ENCODE data around the gene MATCAP1. TPM values are rescaled to one million over a fixed set of nuclear protein-coding genes. Genes with fewer than 3 reads are reported as not detected.

The MATCAP1 gene
- total and polyA plus RNA-seq, 2 donors (not counting 1 experiment from before 2014, with no cell fraction given) = 6.2 to 8.9 TPM

DNA sequence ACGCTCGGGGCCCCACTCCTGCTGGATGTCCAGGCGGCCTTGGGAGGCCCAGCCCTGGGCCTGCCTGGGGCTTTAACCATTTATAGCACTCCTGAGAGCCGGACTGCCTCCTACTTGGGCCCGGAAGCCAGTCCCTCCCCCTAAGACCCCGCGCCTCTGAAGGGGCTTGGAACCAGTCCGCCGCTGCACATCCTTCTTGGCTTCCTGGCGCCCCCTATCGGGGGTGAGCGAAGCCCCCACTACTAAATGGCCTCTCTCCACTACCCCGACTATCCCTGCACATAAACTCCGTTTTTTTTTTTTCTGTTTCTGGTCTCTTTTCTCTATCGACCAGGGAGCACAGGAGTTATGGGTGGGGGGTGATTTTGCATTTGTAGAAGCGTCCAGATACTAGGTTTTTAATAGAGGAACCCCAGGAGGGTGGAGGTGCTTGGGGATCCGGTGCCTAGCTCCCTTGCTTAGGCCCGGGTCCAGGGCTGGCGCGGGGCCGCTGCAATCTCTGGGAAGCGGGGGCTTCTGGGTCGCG lies 14.1 kb downstream of the MATCAP1 start:
- Histone ChIP-seq H3K4me2 (replicated peaks; ENCODE audit: low read depth, low read length, poor library complexity, severe bottlenecking) (peak overlapping the region; percentile 75), H3K79me2 (ENCODE audit: control insufficient read depth, insufficient read depth, low read length) (no peaks in the 10 kb centered on the region), H3K9me3 (ENCODE audit: control extremely low read depth in 1 of 3, control insufficient read depth in 2 of 3, insufficient read depth in 1 of 3, low read length in 2 of 3) (peaks cover 0 to 38% (median 0%) of the 10 kb centered on the region in 3 donors), H2AFZ (ENCODE audit: insufficient read depth, low read depth, low read length, poor library complexity, severe bottlenecking) (peak overlapping the region; percentile 33), H3K4me1 (ENCODE audit: control insufficient read depth in 2 of 2, insufficient read depth in 2 of 2, low read length in 2 of 2) (peaks cover 46 to 54% of the 10 kb centered on the region in 2 donors), H3K27me3 (replicated peaks in 1 of 4; ENCODE audit: control extremely low read depth in 1 of 4, control insufficient read depth in 3 of 4, insufficient read depth in 4 of 4, low read length in 3 of 4) (peaks cover 0 to 98% (median 69%) of the 10 kb centered on the region in 4 experiments), H3K36me3 (replicated peaks in 1 of 2; ENCODE audit: control extremely low read depth in 1 of 2, control insufficient read depth in 1 of 2, extremely low read depth in 1 of 2, insufficient read depth in 2 of 2, low read length in 1 of 2) (no peaks in the 10 kb centered on the region), H3K9ac (ENCODE audit: low read length) (peak overlapping the region; percentile 48), H4K20me1 (ENCODE audit: control insufficient read depth, insufficient read depth, low read length, poor library complexity, severe bottlenecking) (peaks cover 6% of the 10 kb centered on the region), H3K27ac (ENCODE audit: low read length in 2 of 2) (no peak overlapping the region), H3K4me3 (ENCODE audit: control extremely low read depth in 1 of 5, extremely low read depth in 1 of 5, insufficient read depth in 1 of 5, low read depth in 2 of 5, low read length in 4 of 5) (peak overlapping the region in 2 of 5 experiments; percentile 23 to 33)
- Mint-ChIP-seq H3K27ac (no peak overlapping the region), H3K4me1 (peaks cover 39% of the 10 kb centered on the region), H3K4me3 (peak overlapping the region; percentile 54), H3K9me3 (ENCODE audit: insufficient read depth) (no peaks in the 10 kb centered on the region), H3K27me3 (peaks cover 65% of the 10 kb centered on the region)
- 11% methylated on average over 20 of the region's 24 CpGs for WGBS (ENCODE audit: insufficient coverage)
- POLR2A ChIA-PET = no interaction called here
- DNase-seq (peak; percentile 48), ATAC-seq (ENCODE audit: low read depth) (no peak)
- TF ChIP-seq, protein P1, sequence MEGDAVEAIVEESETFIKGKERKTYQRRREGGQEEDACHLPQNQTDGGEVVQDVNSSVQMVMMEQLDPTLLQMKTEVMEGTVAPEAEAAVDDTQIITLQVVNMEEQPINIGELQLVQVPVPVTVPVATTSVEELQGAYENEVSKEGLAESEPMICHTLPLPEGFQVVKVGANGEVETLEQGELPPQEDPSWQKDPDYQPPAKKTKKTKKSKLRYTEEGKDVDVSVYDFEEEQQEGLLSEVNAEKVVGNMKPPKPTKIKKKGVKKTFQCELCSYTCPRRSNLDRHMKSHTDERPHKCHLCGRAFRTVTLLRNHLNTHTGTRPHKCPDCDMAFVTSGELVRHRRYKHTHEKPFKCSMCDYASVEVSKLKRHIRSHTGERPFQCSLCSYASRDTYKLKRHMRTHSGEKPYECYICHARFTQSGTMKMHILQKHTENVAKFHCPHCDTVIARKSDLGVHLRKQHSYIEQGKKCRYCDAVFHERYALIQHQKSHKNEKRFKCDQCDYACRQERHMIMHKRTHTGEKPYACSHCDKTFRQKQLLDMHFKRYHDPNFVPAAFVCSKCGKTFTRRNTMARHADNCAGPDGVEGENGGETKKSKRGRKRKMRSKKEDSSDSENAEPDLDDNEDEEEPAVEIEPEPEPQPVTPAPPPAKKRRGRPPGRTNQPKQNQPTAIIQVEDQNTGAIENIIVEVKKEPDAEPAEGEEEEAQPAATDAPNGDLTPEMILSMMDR (IDR thresholded peaks at IDR 0.05) = peak; percentile 49
- no peak for TF ChIP-seq EZH2 (IDR thresholded peaks at IDR 0.05; ENCODE audit: borderline replicate concordance, insufficient read depth, low read depth, low read length, poor library complexity, severe bottlenecking)
- CTCF ChIA-PET = interaction anchor here (0.8 to 3.2 kb wide), 7 partner anchors 10 to 142 kb away, joined by 3 to 11 read pairs (median 5); partner anchors contain the start of genes B3GNT9, FBXL8 and TRADD
- intact Hi-C loops (cut with micrococcal nuclease) = no loop called here

DNA sequence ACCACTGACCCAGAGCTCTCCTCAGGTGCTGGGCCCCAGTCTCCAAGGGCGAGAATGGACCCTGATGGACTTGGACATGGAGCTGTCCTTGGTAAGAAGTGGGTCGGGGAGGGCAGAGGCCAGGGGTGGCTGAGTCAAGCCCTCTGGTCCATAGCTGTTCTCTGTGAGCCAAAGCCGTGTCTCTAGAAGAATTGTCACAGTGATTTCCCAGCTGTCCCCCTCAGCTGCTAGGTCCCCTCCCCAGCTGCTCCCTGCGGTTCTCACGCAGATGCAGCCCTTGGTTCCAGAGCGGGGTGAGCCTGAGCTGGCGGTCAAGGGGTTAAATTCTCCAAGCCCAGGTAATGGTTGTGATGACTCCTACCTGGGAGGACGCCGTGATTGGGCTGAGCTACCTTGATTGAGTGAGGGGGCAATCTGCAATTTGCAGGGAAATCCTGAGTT lies 14.7 kb downstream of the MATCAP1 start:
- Histone ChIP-seq H3K9me3 (ENCODE audit: control extremely low read depth in 1 of 3, control insufficient read depth in 2 of 3, insufficient read depth in 1 of 3, low read length in 2 of 3) (peaks cover 0 to 35% (median 0%) of the 10 kb centered on the region in 3 donors), H3K27me3 (replicated peaks in 1 of 4; ENCODE audit: control extremely low read depth in 1 of 4, control insufficient read depth in 3 of 4, insufficient read depth in 4 of 4, low read length in 3 of 4) (peaks cover 0 to 97% (median 68%) of the 10 kb centered on the region in 4 experiments), H3K4me1 (ENCODE audit: control insufficient read depth in 2 of 2, insufficient read depth in 2 of 2, low read length in 2 of 2) (peaks cover 44 to 54% of the 10 kb centered on the region in 2 donors), H3K4me2 (replicated peaks; ENCODE audit: low read depth, low read length, poor library complexity, severe bottlenecking) (no peak overlapping the region), H3K9ac (ENCODE audit: low read length) (no peak overlapping the region), H4K20me1 (ENCODE audit: control insufficient read depth, insufficient read depth, low read length, poor library complexity, severe bottlenecking) (peaks cover 9% of the 10 kb centered on the region), H3K79me2 (ENCODE audit: control insufficient read depth, insufficient read depth, low read length) (no peaks in the 10 kb centered on the region), H3K4me3 (ENCODE audit: control extremely low read depth in 1 of 5, extremely low read depth in 1 of 5, insufficient read depth in 1 of 5, low read depth in 2 of 5, low read length in 4 of 5) (no peak overlapping the region), H2AFZ (ENCODE audit: insufficient read depth, low read depth, low read length, poor library complexity, severe bottlenecking) (no peak overlapping the region), H3K36me3 (replicated peaks in 1 of 2; ENCODE audit: control extremely low read depth in 1 of 2, control insufficient read depth in 1 of 2, extremely low read depth in 1 of 2, insufficient read depth in 2 of 2, low read length in 1 of 2) (no peaks in the 10 kb centered on the region), H3K27ac (ENCODE audit: low read length in 2 of 2) (no peak overlapping the region)
- ATAC-seq (ENCODE audit: low read depth) (no peak), DNase-seq (no peak)
- intact Hi-C loops (cut with micrococcal nuclease) = no loop called here
- ChIA-PET POLR2A (no interaction called here), CTCF (interaction anchor here (1.0 to 3.2 kb wide), 7 partner anchors 9 to 153 kb away, joined by 3 to 11 read pairs (median 5); partner anchors contain the start of genes B3GNT9, FBXL8 and TRADD)
- TF ChIP-seq, protein P1 (IDR thresholded peaks at IDR 0.05) = no peak
- TF ChIP-seq EZH2 (IDR thresholded peaks at IDR 0.05; ENCODE audit: borderline replicate concordance, insufficient read depth, low read depth, low read length, poor library complexity, severe bottlenecking) = no peak
- Mint-ChIP-seq H3K9me3 (ENCODE audit: insufficient read depth) (no peaks in the 10 kb centered on the region), H3K27ac (no peak overlapping the region), H3K4me3 (no peak overlapping the region), H3K27me3 (peaks cover 68% of the 10 kb centered on the region), H3K4me1 (peaks cover 41% of the 10 kb centered on the region)
- WGBS (ENCODE audit: insufficient coverage) = 66% methylated on average over 9 of the region's 9 CpGs

Data from B cell (primary cell).